Karpas-422 (cell line): Measurements from ENCODE around the gene MYCN. TPM values are rescaled to one million over a fixed set of nuclear protein-coding genes. Genes with fewer than 3 reads are reported as not detected.

Experiments
- DNase-seq: peaks from one replicate; pipeline ENCODE4 v3.0.0-alpha.2; 2015
- H2AFZ ChIP-seq: fragments of 200-600 bp; sonication (generic); 2 replicates; pipeline ENCODE4 v1.6.1; 2014; ENCODE audit warnings: antibody characterized with exemption, low read length, mixed read lengths
- H3K27ac ChIP-seq: fragments of 200-600 bp; sonication (generic); 2 replicates; pipeline ENCODE4 v1.5.1; 2014; ENCODE audit warnings: mild to moderate bottlenecking, low read length, moderate library complexity
- H3K27me3 ChIP-seq: fragments of 200-600 bp; sonication (generic); 2 replicates; pipeline ENCODE4 v1.6.1; 2014; ENCODE audit warnings: low read length, mixed read lengths
- H3K36me3 ChIP-seq: fragments of 200-600 bp; sonication (generic); 2 replicates; pipeline ENCODE4 v1.6.1; 2014; ENCODE audit warnings: low read length, mixed read lengths; ENCODE audit not compliant: insufficient read depth
- H3K4me1 ChIP-seq: fragments of 200-600 bp; sonication (generic); 2 replicates; pipeline ENCODE4 v1.6.1; 2014; ENCODE audit warnings: mild to moderate bottlenecking, low read length, mixed read lengths
- H3K4me2 ChIP-seq: fragments of 200-600 bp; sonication (generic); 2 replicates; pipeline ENCODE4 v1.6.1; 2014; ENCODE audit warnings: low read length, low read depth, mild to moderate bottlenecking; ENCODE audit not compliant: poor library complexity, severe bottlenecking
- H3K4me3 ChIP-seq: fragments of 200-600 bp; sonication (generic); 2 replicates; pipeline ENCODE4 v1.5.1; 2014; ENCODE audit warnings: mild to moderate bottlenecking, antibody characterized with exemption, low read length, mixed read lengths
- H3K79me2 ChIP-seq: fragments of 200-600 bp; sonication (generic); 2 replicates; pipeline ENCODE4 v1.6.1; 2014; ENCODE audit warnings: mild to moderate bottlenecking, low read length, mixed read lengths
- H3K9ac ChIP-seq: fragments of 200-600 bp; sonication (generic); 2 replicates; pipeline ENCODE4 v1.6.0; 2014; ENCODE audit warnings: low read length
- H3K9me2 ChIP-seq: fragments of 200-600 bp; sonication (generic), shearing (Covaris generic); replicated peaks from 2 replicates; pipeline ENCODE4 v1.6.0; 2014; ENCODE audit warnings: mild to moderate bottlenecking, low read length, moderate library complexity; ENCODE audit not compliant: insufficient read depth
- H3K9me3 ChIP-seq: fragments of 300-700, 200-600 bp; sonication (generic); 2 replicates; pipeline ENCODE4 v1.6.1; 2014; ENCODE audit warnings: low read length, mixed read lengths
- H4K20me1 ChIP-seq: fragments of 200-600 bp; sonication (generic); 2 replicates; pipeline ENCODE4 v1.6.1; 2014; ENCODE audit warnings: mild to moderate bottlenecking, antibody characterized with exemption, low read length, low read depth; ENCODE audit not compliant: insufficient read depth
- total RNA-seq: library from RNA; depleted of rRNA; stranded (reverse); fragments of >200 nt; shearing (Covaris generic); gene quantifications from 2 replicates; pipeline ENCODE4 v1.2.3, GENCODE V29; 2014; ENCODE audit warnings: low replicate concordance

The MYCN gene
- total RNA-seq, 1 experiment from 2014 or later = not detected

GRCh38 chr2:15941871-15942710, 1.7 kb downstream of the MYCN start:
- Histone ChIP-seq H3K9ac (no peak overlapping the region), H3K9me3 (no peaks in the 10 kb centered on the region), H3K4me1 (no peaks in the 10 kb centered on the region), H3K4me3 (no peak overlapping the region), H3K27ac (no peak overlapping the region), H3K4me2 (no peak overlapping the region), H3K27me3 (no peaks in the 10 kb centered on the region), H2AFZ (no peak overlapping the region), H3K9me2 (no peaks in the 10 kb centered on the region), H4K20me1 (no peaks in the 10 kb centered on the region), H3K36me3 (no peaks in the 10 kb centered on the region), H3K79me2 (no peaks in the 10 kb centered on the region)
- DNase-seq = no peak

GRCh38 chr2:15942711-15943345, 2.5 kb downstream of the MYCN start:
- no peaks in the 10 kb centered on the region for H3K4me1 ChIP-seq
- H3K36me3 ChIP-seq = no peaks in the 10 kb centered on the region
- H3K27me3 ChIP-seq = no peaks in the 10 kb centered on the region
- H3K79me2 ChIP-seq = no peaks in the 10 kb centered on the region
- no peaks in the 10 kb centered on the region for H4K20me1 ChIP-seq
- H3K4me3 ChIP-seq = no peak overlapping the region
- H3K4me2 ChIP-seq = no peak overlapping the region
- DNase-seq = no peak
- no peaks in the 10 kb centered on the region for H3K9me3 ChIP-seq
- no peak overlapping the region for H3K9ac ChIP-seq
- H3K9me2 ChIP-seq = no peaks in the 10 kb centered on the region
- H2AFZ ChIP-seq = no peak overlapping the region
- H3K27ac ChIP-seq = no peak overlapping the region

- no peak for DNase-seq
- no peak overlapping the region for H3K4me2 ChIP-seq
Measured at GRCh38 chr2:15943378-15944280, 3.3 kb downstream of the MYCN start.

GRCh38 chr2:15944325-15945017, 4.1 kb downstream of the MYCN start:
- Histone ChIP-seq H3K36me3 (no peaks in the 10 kb centered on the region), H3K79me2 (no peaks in the 10 kb centered on the region), H4K20me1 (no peaks in the 10 kb centered on the region), H3K27me3 (no peaks in the 10 kb centered on the region), H3K4me2 (no peak overlapping the region), H3K4me3 (no peak overlapping the region), H3K9me2 (no peaks in the 10 kb centered on the region), H3K4me1 (no peaks in the 10 kb centered on the region), H3K9me3 (no peaks in the 10 kb centered on the region), H3K27ac (no peak overlapping the region), H3K9ac (no peak overlapping the region), H2AFZ (no peak overlapping the region)
- no peak for DNase-seq

More at GRCh38 chr2:15943378-15944280, 3.3 kb downstream of the MYCN start:
- Histone ChIP-seq H2AFZ (no peak overlapping the region), H3K79me2 (no peaks in the 10 kb centered on the region), H3K4me1 (no peaks in the 10 kb centered on the region), H3K9me3 (no peaks in the 10 kb centered on the region), H3K27me3 (no peaks in the 10 kb centered on the region), H3K9me2 (no peaks in the 10 kb centered on the region), H3K27ac (no peak overlapping the region), H3K36me3 (no peaks in the 10 kb centered on the region), H3K4me3 (no peak overlapping the region), H3K9ac (no peak overlapping the region), H4K20me1 (no peaks in the 10 kb centered on the region)

- no peak overlapping the region for H3K9ac ChIP-seq
- no peaks in the 10 kb centered on the region for H3K4me1 ChIP-seq
- DNase-seq = no peak
- H3K4me3 ChIP-seq = no peak overlapping the region
- no peak overlapping the region for H3K4me2 ChIP-seq
- no peaks in the 10 kb centered on the region for H3K27me3 ChIP-seq
- no peaks in the 10 kb centered on the region for H4K20me1 ChIP-seq
- no peak overlapping the region for H3K27ac ChIP-seq
- H3K9me3 ChIP-seq = no peaks in the 10 kb centered on the region
- no peak overlapping the region for H2AFZ ChIP-seq
- no peaks in the 10 kb centered on the region for H3K79me2 ChIP-seq
- H3K36me3 ChIP-seq = no peaks in the 10 kb centered on the region
- H3K9me2 ChIP-seq = no peaks in the 10 kb centered on the region
Measured at GRCh38 chr2:15945909-15946705, 5.8 kb downstream of the MYCN start.

GRCh38 chr2:15946983-15947382, 6.6 kb downstream of the MYCN start:
- Histone ChIP-seq H3K9ac (no peak overlapping the region), H3K79me2 (no peaks in the 10 kb centered on the region), H2AFZ (no peak overlapping the region), H3K4me2 (no peak overlapping the region), H3K4me1 (no peaks in the 10 kb centered on the region), H3K27me3 (no peaks in the 10 kb centered on the region), H3K27ac (no peak overlapping the region), H3K4me3 (no peak overlapping the region), H3K9me3 (no peaks in the 10 kb centered on the region), H3K9me2 (no peaks in the 10 kb centered on the region), H4K20me1 (no peaks in the 10 kb centered on the region), H3K36me3 (no peaks in the 10 kb centered on the region)
- no peak for DNase-seq

- no peak for DNase-seq
- no peak overlapping the region for H3K9ac ChIP-seq
Measured at GRCh38 chr2:15947431-15947830, 7.1 kb downstream of the MYCN start.

More at GRCh38 chr2:15947431-15947830, 7.1 kb downstream of the MYCN start:
- no peaks in the 10 kb centered on the region for H3K27me3 ChIP-seq
- no peaks in the 10 kb centered on the region for H3K9me3 ChIP-seq
- H3K9me2 ChIP-seq = no peaks in the 10 kb centered on the region
- H3K36me3 ChIP-seq = no peaks in the 10 kb centered on the region
- H3K27ac ChIP-seq = no peak overlapping the region
- no peak overlapping the region for H3K4me2 ChIP-seq
- H2AFZ ChIP-seq = no peak overlapping the region
- H3K4me3 ChIP-seq = no peak overlapping the region
- no peaks in the 10 kb centered on the region for H3K79me2 ChIP-seq
- no peaks in the 10 kb centered on the region for H3K4me1 ChIP-seq
- H4K20me1 ChIP-seq = no peaks in the 10 kb centered on the region
